ENCODE measurements around the gene CIBAR2. TPM values are rescaled to one million over a fixed set of nuclear protein-coding genes. Genes with fewer than 3 reads are reported as not detected.
A peak's percentile ranks its signal among the peaks of the same experiment; 100 is the strongest.

The CIBAR2 gene
- total and polyA plus RNA-seq, 10 of the 15 experiments (the other 5 are each of a cell fraction or from before 2014, with no cell fraction given) = 0.05 to 0.16 (median 0.07) TPM; not detected in 7

DNA sequence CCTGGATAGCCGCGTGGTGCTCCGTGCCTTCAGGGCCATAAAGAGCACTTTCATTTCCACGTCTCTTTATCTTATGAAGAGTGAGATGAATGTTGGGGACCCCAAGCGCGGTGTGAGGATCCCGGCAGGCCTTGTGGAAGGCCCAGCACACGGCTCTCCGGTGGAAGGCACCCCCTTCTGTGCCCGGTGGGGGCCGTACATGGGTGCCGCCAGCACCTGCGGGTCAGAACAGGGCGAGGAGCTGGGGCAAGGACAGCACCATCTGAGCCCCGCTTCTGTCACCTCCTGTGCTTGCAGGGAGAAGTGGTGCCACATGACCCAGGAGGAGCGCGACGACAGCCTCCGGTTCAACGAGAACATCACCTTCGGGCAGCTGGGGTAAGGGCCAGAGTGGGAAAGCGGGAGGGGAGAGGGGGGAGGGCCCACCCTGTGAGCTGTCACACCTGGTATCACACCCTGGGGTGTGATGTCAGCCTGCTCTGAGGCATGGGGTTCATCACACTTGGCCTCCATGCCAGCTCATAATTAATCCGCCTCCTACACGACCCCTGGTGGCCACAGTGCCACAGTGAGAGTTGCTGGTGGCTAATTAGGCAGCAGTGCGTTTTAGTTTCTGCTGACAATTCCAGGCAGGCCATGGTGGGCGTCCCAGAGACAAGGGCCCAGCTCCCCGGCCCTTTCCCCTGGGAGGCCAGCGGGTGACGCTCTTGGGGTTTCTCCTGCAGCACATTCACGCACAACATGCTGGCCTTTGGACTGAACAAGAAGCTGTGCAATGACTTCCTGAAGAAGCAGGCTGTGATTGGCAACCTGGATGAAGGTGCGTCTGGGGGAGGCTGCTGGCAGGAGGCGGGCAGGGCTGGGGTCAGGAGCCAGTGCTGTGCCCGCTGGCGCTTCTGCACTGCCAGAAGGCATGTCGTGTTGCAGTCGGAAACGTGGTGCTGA, 25.7 kb downstream of the CIBAR2 start (continued):
- TF ChIP-seq, protein P1, sequence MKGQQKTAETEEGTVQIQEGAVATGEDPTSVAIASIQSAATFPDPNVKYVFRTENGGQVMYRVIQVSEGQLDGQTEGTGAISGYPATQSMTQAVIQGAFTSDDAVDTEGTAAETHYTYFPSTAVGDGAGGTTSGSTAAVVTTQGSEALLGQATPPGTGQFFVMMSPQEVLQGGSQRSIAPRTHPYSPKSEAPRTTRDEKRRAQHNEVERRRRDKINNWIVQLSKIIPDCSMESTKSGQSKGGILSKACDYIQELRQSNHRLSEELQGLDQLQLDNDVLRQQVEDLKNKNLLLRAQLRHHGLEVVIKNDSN (IDR thresholded peaks at IDR 0.05; ENCODE audit: borderline replicate concordance, extremely low read length, insufficient read depth, low read depth, low read length) = peak; percentile 1
- TF ChIP-seq, protein P2, sequence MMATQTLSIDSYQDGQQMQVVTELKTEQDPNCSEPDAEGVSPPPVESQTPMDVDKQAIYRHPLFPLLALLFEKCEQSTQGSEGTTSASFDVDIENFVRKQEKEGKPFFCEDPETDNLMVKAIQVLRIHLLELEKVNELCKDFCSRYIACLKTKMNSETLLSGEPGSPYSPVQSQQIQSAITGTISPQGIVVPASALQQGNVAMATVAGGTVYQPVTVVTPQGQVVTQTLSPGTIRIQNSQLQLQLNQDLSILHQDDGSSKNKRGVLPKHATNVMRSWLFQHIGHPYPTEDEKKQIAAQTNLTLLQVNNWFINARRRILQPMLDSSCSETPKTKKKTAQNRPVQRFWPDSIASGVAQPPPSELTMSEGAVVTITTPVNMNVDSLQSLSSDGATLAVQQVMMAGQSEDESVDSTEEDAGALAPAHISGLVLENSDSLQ (IDR thresholded peaks at IDR 0.05) = peak; percentile 10; the same call in 1 of the 2 replicates
- TF ChIP-seq PAX5 (IDR thresholded peaks at IDR 0.05; ENCODE audit: borderline replicate concordance, low read depth, low read length) (no peak), CREB1 (IDR thresholded peaks at IDR 0.05; ENCODE audit: low read depth) (0 out of 2 replicates have a peak, but pooled peaks have one; percentile 32), ATF7 (IDR thresholded peaks at IDR 0.05; ENCODE audit: low read depth) (no peak), DPF2 (IDR thresholded peaks at IDR 0.05) (no peak), RAD21 (IDR thresholded peaks at IDR 0.05; ENCODE audit: insufficient read depth, low read depth, low read length) (peak; percentile 82), CEBPB (IDR thresholded peaks at IDR 0.05; ENCODE audit: borderline replicate concordance in 1 of 2, low read depth in 2 of 2, low read length in 2 of 2) (no peak), LARP7 (IDR thresholded peaks at IDR 0.05) (0 out of 2 replicates have a peak, but pooled peaks have one; percentile 11), IKZF1 (conservative IDR thresholded peaks at IDR 0.05) (0 out of 2 replicates have a peak, but pooled peaks have one; percentile 9)
- TF ChIP-seq, protein P3, sequence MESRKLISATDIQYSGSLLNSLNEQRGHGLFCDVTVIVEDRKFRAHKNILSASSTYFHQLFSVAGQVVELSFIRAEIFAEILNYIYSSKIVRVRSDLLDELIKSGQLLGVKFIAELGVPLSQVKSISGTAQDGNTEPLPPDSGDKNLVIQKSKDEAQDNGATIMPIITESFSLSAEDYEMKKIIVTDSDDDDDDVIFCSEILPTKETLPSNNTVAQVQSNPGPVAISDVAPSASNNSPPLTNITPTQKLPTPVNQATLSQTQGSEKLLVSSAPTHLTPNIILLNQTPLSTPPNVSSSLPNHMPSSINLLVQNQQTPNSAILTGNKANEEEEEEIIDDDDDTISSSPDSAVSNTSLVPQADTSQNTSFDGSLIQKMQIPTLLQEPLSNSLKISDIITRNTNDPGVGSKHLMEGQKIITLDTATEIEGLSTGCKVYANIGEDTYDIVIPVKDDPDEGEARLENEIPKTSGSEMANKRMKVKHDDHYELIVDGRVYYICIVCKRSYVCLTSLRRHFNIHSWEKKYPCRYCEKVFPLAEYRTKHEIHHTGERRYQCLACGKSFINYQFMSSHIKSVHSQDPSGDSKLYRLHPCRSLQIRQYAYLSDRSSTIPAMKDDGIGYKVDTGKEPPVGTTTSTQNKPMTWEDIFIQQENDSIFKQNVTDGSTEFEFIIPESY (IDR thresholded peaks at IDR 0.05) = no peak
- TF ChIP-seq, protein P4, sequence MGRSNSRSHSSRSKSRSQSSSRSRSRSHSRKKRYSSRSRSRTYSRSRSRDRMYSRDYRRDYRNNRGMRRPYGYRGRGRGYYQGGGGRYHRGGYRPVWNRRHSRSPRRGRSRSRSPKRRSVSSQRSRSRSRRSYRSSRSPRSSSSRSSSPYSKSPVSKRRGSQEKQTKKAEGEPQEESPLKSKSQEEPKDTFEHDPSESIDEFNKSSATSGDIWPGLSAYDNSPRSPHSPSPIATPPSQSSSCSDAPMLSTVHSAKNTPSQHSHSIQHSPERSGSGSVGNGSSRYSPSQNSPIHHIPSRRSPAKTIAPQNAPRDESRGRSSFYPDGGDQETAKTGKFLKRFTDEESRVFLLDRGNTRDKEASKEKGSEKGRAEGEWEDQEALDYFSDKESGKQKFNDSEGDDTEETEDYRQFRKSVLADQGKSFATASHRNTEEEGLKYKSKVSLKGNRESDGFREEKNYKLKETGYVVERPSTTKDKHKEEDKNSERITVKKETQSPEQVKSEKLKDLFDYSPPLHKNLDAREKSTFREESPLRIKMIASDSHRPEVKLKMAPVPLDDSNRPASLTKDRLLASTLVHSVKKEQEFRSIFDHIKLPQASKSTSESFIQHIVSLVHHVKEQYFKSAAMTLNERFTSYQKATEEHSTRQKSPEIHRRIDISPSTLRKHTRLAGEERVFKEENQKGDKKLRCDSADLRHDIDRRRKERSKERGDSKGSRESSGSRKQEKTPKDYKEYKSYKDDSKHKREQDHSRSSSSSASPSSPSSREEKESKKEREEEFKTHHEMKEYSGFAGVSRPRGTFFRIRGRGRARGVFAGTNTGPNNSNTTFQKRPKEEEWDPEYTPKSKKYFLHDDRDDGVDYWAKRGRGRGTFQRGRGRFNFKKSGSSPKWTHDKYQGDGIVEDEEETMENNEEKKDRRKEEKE (IDR thresholded peaks at IDR 0.05) = no peak
